K562 (cell line): ENCODE results near the gene TUSC1. TPM values are rescaled to one million over a fixed set of nuclear protein-coding genes. Genes with fewer than 3 reads are reported as not detected.

ENCODE experiments used
- ATAC-seq: fragments of 200-7000 bp; cut with Tn5 transposase; 3 replicates; pipeline ENCODE4 v1.9.1; 2020; ENCODE audit warnings: moderate library complexity
- BruUV-seq: library from RNA; stranded (reverse); fragments of 400-500 nt; replicated peaks from 2 replicates; lab custom pipeline; 2021; lab: Mats Ljungman, UMichigan
- CTCF ChIA-PET: fragments of 300-600 bp; formaldehyde crosslinking; extraction: SDS; loops from one replicate; lab custom pipeline; 2021; ENCODE audit warnings: low intra/inter-chr PET ratio; lab: Yijun Ruan, JAX
- POLR2A ChIA-PET: fragments of 300-600, 350-650 bp; sonication (Branson Sonifier 250); formaldehyde crosslinking; extraction: SDS; loops from one replicate; lab custom pipeline; 2021; ENCODE audit warnings: antibody characterized with exemption, inconsistent platforms; lab: Yijun Ruan, JAX
- DNase-seq, 4 experiments: peaks; one replicate each; pipeline versions ENCODE4 v3.0.0 to v3.0.0-alpha.2; 2011 to 2018; ENCODE audit warnings: low spot score in 3 of 4, mixed read lengths in 3 of 4; ENCODE audit errors: extremely low read depth in 1 of 4
- FAIRE-seq: peaks from 2 replicates; lab custom pipeline; 2011; peaks lifted over from hg19 to GRCh38; lab: Jason Lieb, UNC
- H2AFZ ChIP-seq: 2 replicates; pipeline ENCODE4 v1.6.0; 2011; ENCODE audit warnings: low read depth, low read length, control low read depth, inconsistent platforms
- H3K27ac ChIP-seq: fragments of 200-600 bp; 3 replicates; pipeline ENCODE4 v1.8.0; 2011; ENCODE audit warnings: low read depth, mild to moderate bottlenecking, control low read depth, inconsistent platforms, low read length, moderate library complexity, mixed read lengths; ENCODE audit errors: extremely low read depth
- H3K27me3 ChIP-seq, 2 experiments: fragments of 300-600 bp in 1 of 2; 2 replicates in 1 of 2; 3 replicates in 1 of 2; pipeline versions ENCODE4 v1.6.0 to v1.8.0; 2011; ENCODE audit warnings: inconsistent platforms in 2 of 2, low read length in 2 of 2, mild to moderate bottlenecking in 1 of 2, mixed read lengths in 1 of 2, moderate library complexity in 1 of 2; ENCODE audit not compliant: control insufficient read depth in 2 of 2, insufficient read depth in 2 of 2
- H3K36me3 ChIP-seq: fragments of 300-600 bp; 3 replicates; pipeline ENCODE4 v1.8.0; 2011; ENCODE audit warnings: mild to moderate bottlenecking, low read length, inconsistent platforms; ENCODE audit not compliant: control insufficient read depth, insufficient read depth
- H3K4me1 ChIP-seq, 2 experiments: fragments of 200-600 bp in 1 of 2; replicated peaks in 1 of 2; 2 replicates in 1 of 2; 3 replicates in 1 of 2; pipeline versions ENCODE4 v1.5.1 to v1.8.0; 2011; ENCODE audit warnings: inconsistent platforms in 2 of 2, low read length in 2 of 2, mild to moderate bottlenecking in 1 of 2, mixed read lengths in 1 of 2, moderate library complexity in 1 of 2; ENCODE audit not compliant: control insufficient read depth in 2 of 2, insufficient read depth in 2 of 2
- H3K4me2 ChIP-seq: 2 replicates; pipeline ENCODE4 v1.6.1; 2011; ENCODE audit warnings: low read length, control low read depth, inconsistent platforms, mixed read lengths; ENCODE audit not compliant: insufficient read depth
- H3K4me3 ChIP-seq: fragments of 200-600 bp; sonication (generic), shearing (Covaris generic); 2 replicates; pipeline ENCODE4 v1.5.1; 2016; ENCODE audit warnings: control low read depth, inconsistent platforms
- H3K79me2 ChIP-seq: fragments of 200-600 bp; 3 replicates; pipeline ENCODE4 v1.8.0; 2011; ENCODE audit warnings: low read length, inconsistent platforms; ENCODE audit not compliant: control insufficient read depth, insufficient read depth
- H3K9ac ChIP-seq, 2 experiments: 2 replicates each; pipeline versions ENCODE4 v1.6.0 to v1.6.1; 2011; ENCODE audit warnings: low read depth in 2 of 2, low read length in 2 of 2, control low read depth in 1 of 2, inconsistent platforms in 1 of 2, mild to moderate bottlenecking in 1 of 2, mixed read lengths in 1 of 2; ENCODE audit not compliant: insufficient read depth in 1 of 2
- H3K9me1 ChIP-seq: one replicate; pipeline ENCODE4 v1.6.0; 2011; ENCODE audit warnings: inconsistent platforms, mild to moderate bottlenecking, low read length, moderate library complexity; ENCODE audit not compliant: control insufficient read depth, insufficient read depth
- H3K9me3 ChIP-seq: replicated peaks from 2 replicates; pipeline ENCODE4 v1.5.1; 2011; ENCODE audit warnings: low read depth, low read length, inconsistent platforms; ENCODE audit not compliant: control insufficient read depth, insufficient read depth
- H4K20me1 ChIP-seq: replicated peaks from 2 replicates; pipeline ENCODE4 v1.6.1; 2011; ENCODE audit warnings: low read length, inconsistent platforms, mixed read lengths; ENCODE audit not compliant: control insufficient read depth, insufficient read depth
- AFF1 ChIP-seq, 2 experiments: fragments of 450-650 bp; IDR thresholded peaks; 2 replicates each; pipeline ENCODE4 v1.6.1; 2018; ENCODE audit warnings: mild to moderate bottlenecking in 2 of 2, low read depth in 1 of 2; ENCODE audit not compliant: partially characterized antibody in 2 of 2
- EGR1 ChIP-seq: fragments of 450-650 bp; conservative IDR thresholded peaks from 2 replicates; pipeline ENCODE4 v1.6.1; 2017; ENCODE audit warnings: mild to moderate bottlenecking
- ELF4 ChIP-seq: fragments of 450-650 bp; formaldehyde crosslinking; IDR thresholded peaks from 2 replicates; pipeline ENCODE4 v1.4.0; 2022; ENCODE audit warnings: missing genetic modification characterization
- HEY1 ChIP-seq: fragments of 250-450 bp; sonication (Bioruptor Pico); IDR thresholded peaks from 2 replicates; pipeline ENCODE4 v1.5.0; 2020; ENCODE audit warnings: mild to moderate bottlenecking, moderate library complexity, borderline replicate concordance
- HOXB6 ChIP-seq: fragments of 250-450 bp; sonication (Bioruptor Pico); IDR thresholded peaks from 2 replicates; pipeline ENCODE4 v1.5.1; 2022; ENCODE audit warnings: mild to moderate bottlenecking, borderline replicate concordance
- MAX ChIP-seq: sonication (generic); formaldehyde crosslinking; IDR thresholded peaks from 2 replicates; pipeline ENCODE4 v1.9.0; 2022; ENCODE audit warnings: mild to moderate bottlenecking, missing genetic modification reagents
- NCOA6 ChIP-seq: fragments of 450-650 bp; IDR thresholded peaks from 2 replicates; pipeline ENCODE4 v1.6.1; 2017; ENCODE audit warnings: mild to moderate bottlenecking
- PHF20 ChIP-seq: fragments of 450-650 bp; IDR thresholded peaks from 2 replicates; pipeline ENCODE4 v1.6.1; 2018; ENCODE audit not compliant: partially characterized antibody
- SOX6 ChIP-seq: fragments of 450-650 bp; IDR thresholded peaks from 2 replicates; pipeline ENCODE4 v1.6.1; 2014; ENCODE audit warnings: mild to moderate bottlenecking
- SRSF7 ChIP-seq: fragments of 200-400 bp; formaldehyde crosslinking; optimal IDR thresholded peaks from 2 replicates; pipeline ENCODE3; 2017; ENCODE audit warnings: mild to moderate bottlenecking, low read depth, low read length
- THRA ChIP-seq: fragments of 450-650 bp; IDR thresholded peaks from 2 replicates; pipeline ENCODE4 v1.6.1; 2017; ENCODE audit warnings: mild to moderate bottlenecking, moderate library complexity
- USF1 ChIP-seq: sonication (generic); formaldehyde crosslinking; IDR thresholded peaks from 2 replicates; pipeline ENCODE4 v1.9.0; 2022; ENCODE audit warnings: mild to moderate bottlenecking, missing genetic modification reagents
- YY1 ChIP-seq, 3 experiments: IDR thresholded peaks; 2 replicates each; pipeline ENCODE4 v1.6.1; 2011; ENCODE audit warnings: low read length in 2 of 3, mild to moderate bottlenecking in 2 of 3, moderate library complexity in 2 of 3, borderline replicate concordance in 1 of 3, control low read depth in 1 of 3, low read depth in 1 of 3; ENCODE audit not compliant: insufficient read depth in 3 of 3, insufficient replicate concordance in 2 of 3, control insufficient read depth in 1 of 3, insufficient read length in 1 of 3; ENCODE audit errors: extremely low read depth in 1 of 3
- ZBTB43 ChIP-seq: sonication (generic); formaldehyde crosslinking; IDR thresholded peaks from 2 replicates; pipeline ENCODE4 v1.8.0; 2023; ENCODE audit warnings: mild to moderate bottlenecking, missing genetic modification reagents
- ZNF436 ChIP-seq: fragments of 250-450, 450-650 bp; sonication (Bioruptor Pico); formaldehyde crosslinking; IDR thresholded peaks from 2 replicates; pipeline ENCODE4 v1.7.0; 2020; ENCODE audit warnings: mild to moderate bottlenecking
- ZNF57 ChIP-seq: fragments of 450-650 bp; formaldehyde crosslinking; IDR thresholded peaks from 2 replicates; pipeline ENCODE4 v1.4.0; 2020; ENCODE audit warnings: mild to moderate bottlenecking, moderate library complexity
- WGBS: fragments of 100-300 bp; shearing (Covaris generic); methylation state at CpG from one replicate; pipeline ENCODE4 v1.1.6; 2016; ENCODE audit warnings: low coverage, mixed read lengths; ENCODE audit not compliant: insufficient coverage; ENCODE audit errors: missing lambda C conversion rate; 5-methylcytosine and 5-hydroxymethylcytosine counted together
- in situ Hi-C: fragments of 300-500 bp; cut with MboI; formaldehyde crosslinking; loops from 4 replicates; pipeline ENCODE4 v1.15.0; 2018; ENCODE audit warnings: inconsistent platforms, mixed read lengths
- intact Hi-C: fragments of 100-400 bp; cut with micrococcal nuclease; formaldehyde crosslinking; loops from 2 replicates; pipeline ENCODE4 v1.14.2; 2022
- polyA plus RNA-seq, 8 experiments: library from polyadenylated mRNA; depleted of rRNA in 4 of 8; stranded (reverse) in 5 of 8; unstranded in 3 of 8; fragments of >200 nt; fragmentation: Nextera tagmentation in 2 of 8; fragmentation: Illumina TruSeq in 1 of 8; extraction: Ambion mirVana in 2 of 8; extraction: Trizol in 1 of 8; gene quantifications; 2 replicates each; pipeline versions ENCODE4 v1.2.1 to v1.2.3, GENCODE V29; 2011 to 2014; ENCODE audit warnings: inconsistent platforms in 1 of 8, missing spikeins in 1 of 8
- total RNA-seq, 7 experiments: library from RNA; depleted of rRNA in 6 of 7; stranded (reverse); fragments of >200 nt in 6 of 7; fragmentation: Illumina TruSeq in 2 of 7; extraction: Trizol in 2 of 7; gene quantifications; 2 replicates each; pipeline versions ENCODE4 v1.2.1 to v1.2.3, GENCODE V29; 2011 to 2021; ENCODE audit warnings: low replicate concordance in 1 of 7

TUSC1 gene
- total and polyA plus RNA-seq, 9 of the 15 experiments (the other 6 are each of a cell fraction or from before 2014, with no cell fraction given), result not detected

- Histone ChIP-seq H3K9me1 (no peaks in the 10 kb centered on the region), H4K20me1 (no peaks in the 10 kb centered on the region), H3K36me3 (no peaks in the 10 kb centered on the region), H2AFZ (no peak overlapping the region), H3K27me3 (no peaks in the 10 kb centered on the region), H3K4me2 (no peak overlapping the region), H3K9ac (no peak overlapping the region), H3K4me1 (no peaks in the 10 kb centered on the region), H3K9me3 (no peaks in the 10 kb centered on the region), H3K27ac (no peak overlapping the region), H3K79me2 (no peaks in the 10 kb centered on the region), H3K4me3 (no peak overlapping the region)
- ATAC-seq (no peak), FAIRE-seq (no peak), DNase-seq (no peak)
- ChIA-PET POLR2A (no interaction called here), CTCF (no interaction called here)
- BruUV-seq, result no TSS peak
- WGBS, result no CpG with 5 or more reads among the region's 2 CpGs
- intact Hi-C loops, result no loop called here
- in situ Hi-C loops, result no loop called here
- no peak for TF ChIP-seq ELF4 (CRISPR knock-in tag)
- no peak for TF ChIP-seq YY1 (IDR thresholded peaks at IDR 0.05; ENCODE audit: borderline replicate concordance in 1 of 3, control insufficient read depth in 1 of 3, extremely low read depth in 1 of 3, insufficient read depth in 3 of 3, insufficient read length in 1 of 3, insufficient replicate concordance in 2 of 3, low read depth in 1 of 3, low read length in 2 of 3)
- TF ChIP-seq ZNF57 (CRISPR knock-in tag), result no peak
- TF ChIP-seq THRA, result no peak
- no peak for TF ChIP-seq ZBTB43
- TF ChIP-seq USF1, result no peak
- TF ChIP-seq ZNF436 (CRISPR knock-in tag), result no peak
- no peak for TF ChIP-seq SRSF7
- no peak for TF ChIP-seq MAX (CRISPR knock-in tag)
- no peak for TF ChIP-seq HOXB6 (CRISPR knock-in tag)
- no peak for TF ChIP-seq NCOA6
- TF ChIP-seq AFF1 (IDR thresholded peaks at IDR 0.05; ENCODE audit: low read depth in 1 of 2, partially characterized antibody in 2 of 2), result no peak
- no peak for TF ChIP-seq EGR1
- TF ChIP-seq SOX6, result no peak
- no peak for TF ChIP-seq PHF20
- no peak for TF ChIP-seq HEY1 (CRISPR knock-in tag)
Measured at GRCh38 chr9:25654417-25654816, 23.8 kb downstream of the TUSC1 start.
